ENCODE measurements around the gene RLBP1. TPM values are rescaled to one million over a fixed set of nuclear protein-coding genes. Genes with fewer than 3 reads are reported as not detected.

The RLBP1 gene
- total and polyA plus RNA-seq, 2 donors from 2014 or later: not detected

- Histone ChIP-seq H3K4me3 (ENCODE audit: low read length in 3 of 3) (no peak overlapping the region), H3K27ac (ENCODE audit: low read depth in 2 of 2, low read length in 2 of 2) (no peak overlapping the region), H3K9me3 (ENCODE audit: control insufficient read depth in 2 of 3, insufficient read depth in 1 of 3, low read length in 3 of 3) (no peaks in the 10 kb centered on the region), H3K9ac (ENCODE audit: low read length in 3 of 3) (no peak overlapping the region), H3K27me3 (ENCODE audit: control insufficient read depth, insufficient read depth, low read length) (no peaks in the 10 kb centered on the region), H3K36me3 (ENCODE audit: control insufficient read depth in 2 of 3, insufficient read depth in 3 of 3, low read length in 3 of 3) (peaks cover 0 to 37% (median 36%) of the 10 kb centered on the region in 3 donors), H3K4me1 (ENCODE audit: control insufficient read depth in 2 of 3, insufficient read depth in 2 of 3, low read depth in 1 of 3, low read length in 3 of 3) (no peaks in the 10 kb centered on the region)
- DNase-seq: no peak
- intact Hi-C loops (cut with DNase I): no loop called here
- no peak for TF ChIP-seq CTCF (IDR thresholded peaks at IDR 0.05; ENCODE audit: borderline replicate concordance, extremely low read depth, insufficient read depth)
- FAIRE-seq: no peak
Observed at GRCh38 chr15:89194608-89195007, 26.8 kb downstream of the RLBP1 start.

GRCh38 chr15:89192766-89193165 is 28.6 kb downstream of the RLBP1 start:
- Histone ChIP-seq H3K36me3 (ENCODE audit: control insufficient read depth in 2 of 3, insufficient read depth in 3 of 3, low read length in 3 of 3) (peaks cover 0 to 48% (median 44%) of the 10 kb centered on the region in 3 donors), H3K27ac (ENCODE audit: low read depth in 2 of 2, low read length in 2 of 2) (no peak overlapping the region), H3K9me3 (ENCODE audit: control insufficient read depth in 2 of 3, insufficient read depth in 1 of 3, low read length in 3 of 3) (no peaks in the 10 kb centered on the region), H3K4me1 (ENCODE audit: control insufficient read depth in 2 of 3, insufficient read depth in 2 of 3, low read depth in 1 of 3, low read length in 3 of 3) (peaks cover 0 to 5% (median 0%) of the 10 kb centered on the region in 3 donors), H3K9ac (ENCODE audit: low read length in 3 of 3) (no peak overlapping the region), H3K27me3 (ENCODE audit: control insufficient read depth, insufficient read depth, low read length) (no peaks in the 10 kb centered on the region), H3K4me3 (ENCODE audit: low read length in 3 of 3) (no peak overlapping the region)
- intact Hi-C loops (cut with DNase I): no loop called here
- FAIRE-seq: no peak
- no peak for TF ChIP-seq CTCF (IDR thresholded peaks at IDR 0.05; ENCODE audit: borderline replicate concordance, extremely low read depth, insufficient read depth)
- no peak for DNase-seq

GRCh38 chr15:89192136-89192535 is 29.2 kb downstream of the RLBP1 start:
- no peak overlapping the region for H3K27ac ChIP-seq (ENCODE audit: low read depth in 2 of 2, low read length in 2 of 2)
- intact Hi-C loops (cut with DNase I): no loop called here
- peaks cover 0 to 10% (median 0%) of the 10 kb centered on the region in 3 donors for H3K4me1 ChIP-seq (ENCODE audit: control insufficient read depth in 2 of 3, insufficient read depth in 2 of 3, low read depth in 1 of 3, low read length in 3 of 3)
- no peak overlapping the region for H3K4me3 ChIP-seq (ENCODE audit: low read length in 3 of 3)
- no peaks in the 10 kb centered on the region for H3K9me3 ChIP-seq (ENCODE audit: control insufficient read depth in 2 of 3, insufficient read depth in 1 of 3, low read length in 3 of 3)
- no peak for TF ChIP-seq CTCF (IDR thresholded peaks at IDR 0.05; ENCODE audit: borderline replicate concordance, extremely low read depth, insufficient read depth)
- DNase-seq (no peak), FAIRE-seq (no peak)
- no peak overlapping the region for H3K9ac ChIP-seq (ENCODE audit: low read length in 3 of 3)
- H3K27me3 ChIP-seq (ENCODE audit: control insufficient read depth, insufficient read depth, low read length): no peaks in the 10 kb centered on the region
- H3K36me3 ChIP-seq (ENCODE audit: control insufficient read depth in 2 of 3, insufficient read depth in 3 of 3, low read length in 3 of 3): peaks cover 0 to 50% (median 44%) of the 10 kb centered on the region in 3 donors

GRCh38 chr15:89187986-89188514 is 33.3 kb downstream of the RLBP1 start:
- H3K27ac ChIP-seq (ENCODE audit: low read depth in 2 of 2, low read length in 2 of 2): no peak overlapping the region
- no peak for FAIRE-seq

More at GRCh38 chr15:89187986-89188514, 33.3 kb downstream of the RLBP1 start:
- H3K9me3 ChIP-seq (ENCODE audit: control insufficient read depth in 2 of 3, insufficient read depth in 1 of 3, low read length in 3 of 3): no peaks in the 10 kb centered on the region
- DNase-seq: no peak
- H3K9ac ChIP-seq (ENCODE audit: low read length in 3 of 3): no peak overlapping the region
- no peak for TF ChIP-seq CTCF (IDR thresholded peaks at IDR 0.05; ENCODE audit: borderline replicate concordance, extremely low read depth, insufficient read depth)
- H3K36me3 ChIP-seq (ENCODE audit: control insufficient read depth in 2 of 3, insufficient read depth in 3 of 3, low read length in 3 of 3): peaks cover 0 to 35% (median 27%) of the 10 kb centered on the region in 3 donors
- no peak overlapping the region for H3K4me3 ChIP-seq (ENCODE audit: low read length in 3 of 3)
- intact Hi-C loops (cut with DNase I): no loop called here
- H3K4me1 ChIP-seq (ENCODE audit: control insufficient read depth in 2 of 3, insufficient read depth in 2 of 3, low read depth in 1 of 3, low read length in 3 of 3): peaks cover 0 to 10% (median 0%) of the 10 kb centered on the region in 3 donors
- H3K27me3 ChIP-seq (ENCODE audit: control insufficient read depth, insufficient read depth, low read length): no peaks in the 10 kb centered on the region

Measured in kidney (tissue), 14 donors.